Activated naive CD8-positive, alpha-beta T cell treated with anti-CD3 and anti-CD28 coated beads, Interleukin-2, amount 10 ng/mL, durations not matched to agents 7 days and 5 days (primary cell): ENCODE data around the gene IKZF3. TPM values are rescaled to one million over a fixed set of nuclear protein-coding genes. Genes with fewer than 3 reads are reported as not detected.

Experiments
- ATAC-seq: fragments of 150-1000 bp; cut with Tn5 transposase; one replicate; pipeline ENCODE4 v1.10.0; 2021; ENCODE audit warnings: low read depth, moderate library complexity
- POLR2A ChIA-PET: fragments of 350-600 bp; sonication (Branson Sonifier 250); formaldehyde crosslinking; loops from one replicate; lab custom pipeline; 2021; ENCODE audit warnings: antibody characterized with exemption; lab: Charles Lee
- DNase-seq: peaks from one replicate; pipeline ENCODE4 v3.0.0; 2021
- H3K27ac Mint-ChIP-seq: one replicate; pipeline ENCODE4 v1.8.0; 2022; ENCODE audit warnings: mild to moderate bottlenecking, mixed read lengths
- H3K27me3 Mint-ChIP-seq: one replicate; pipeline ENCODE4 v1.8.0; 2022; ENCODE audit warnings: mild to moderate bottlenecking, moderate library complexity, mixed read lengths
- H3K36me3 Mint-ChIP-seq: one replicate; pipeline ENCODE4 v1.8.0; 2021; ENCODE audit warnings: mild to moderate bottlenecking, mixed read lengths
- H3K4me1 Mint-ChIP-seq: one replicate; pipeline ENCODE4 v1.8.0; 2021; ENCODE audit warnings: mixed read lengths
- H3K4me3 Mint-ChIP-seq: one replicate; pipeline ENCODE4 v1.8.0; 2022; ENCODE audit warnings: mild to moderate bottlenecking, moderate library complexity, mixed read lengths
- H3K9me3 Mint-ChIP-seq: one replicate; pipeline ENCODE4 v1.8.0; 2021; ENCODE audit warnings: mixed read lengths
- total RNA-seq, 2 experiments: library from RNA; stranded (reverse); gene quantifications; one replicate each; pipeline ENCODE4 v1.2.3, GENCODE V29; 2021

Gene IKZF3
- total RNA-seq, 2 experiments from 2014 or later, result 78.5 to 83.5 TPM

DNA sequence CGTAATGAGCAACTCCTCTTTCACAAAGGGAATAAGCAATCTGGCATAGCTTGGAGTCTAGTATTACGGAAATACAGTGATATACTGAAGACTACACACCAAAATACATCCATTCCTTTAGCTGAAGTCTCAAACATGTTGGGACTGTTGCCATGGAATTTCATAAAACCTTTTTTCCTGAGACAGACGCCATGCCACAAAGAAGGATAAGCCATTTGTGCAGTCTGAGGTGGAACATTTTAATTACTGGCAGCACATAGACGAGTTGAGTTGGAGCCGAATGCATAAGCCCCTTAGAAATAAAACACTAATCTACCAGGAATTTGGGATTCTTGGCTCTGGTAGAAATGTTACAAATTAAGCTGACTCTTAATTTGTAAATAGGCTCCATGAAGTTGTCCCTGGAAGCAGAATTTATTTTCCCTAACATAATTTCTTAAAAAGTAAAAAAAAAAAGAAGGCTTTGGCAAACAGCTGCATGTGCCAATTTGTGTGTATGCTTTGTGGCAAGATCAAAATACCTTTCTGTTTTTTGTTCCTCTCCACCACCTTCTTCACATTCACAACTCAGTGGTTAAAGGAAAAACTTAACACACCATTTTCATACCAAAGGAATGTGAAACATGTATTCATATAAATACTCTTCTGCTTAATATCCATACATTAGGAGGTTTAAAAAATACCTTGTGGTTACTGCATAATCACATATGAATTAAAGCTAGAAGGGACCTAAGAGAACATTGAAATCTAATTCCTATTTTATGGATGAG is 100.9 kb downstream of the IKZF3 start:
- POLR2A ChIA-PET, result no interaction called here
- no peak overlapping the region for H3K4me3 Mint-ChIP-seq

GRCh38 chr17:39761861-39762496 is 102.1 kb downstream of the IKZF3 start:
- Mint-ChIP-seq H3K27me3 (no peaks in the 10 kb centered on the region), H3K4me3 (no peak overlapping the region), H3K4me1 (peaks cover 38% of the 10 kb centered on the region), H3K9me3 (peaks cover 1% of the 10 kb centered on the region), H3K27ac (no peak overlapping the region), H3K36me3 (peaks cover 50% of the 10 kb centered on the region)
- DNase-seq, result no peak
- no peak for ATAC-seq
- POLR2A ChIA-PET, result interaction anchor here (1.0 kb wide), 1 partner anchor 15 kb away, joined by 3 read pairs; no protein-coding TSS in a partner anchor

More for the DNA sequence above, 100.9 kb downstream of the IKZF3 start:
- Mint-ChIP-seq H3K4me1 (peaks cover 35% of the 10 kb centered on the region), H3K27ac (no peak overlapping the region), H3K9me3 (peaks cover 1% of the 10 kb centered on the region), H3K27me3 (no peaks in the 10 kb centered on the region), H3K36me3 (peaks cover 58% of the 10 kb centered on the region)
- ATAC-seq, result no peak
- DNase-seq, result no peak

- H3K27me3 Mint-ChIP-seq, result no peaks in the 10 kb centered on the region
- POLR2A ChIA-PET, result interaction anchor here (0.8 to 1.5 kb wide), 2 partner anchors 10 to 168 kb away, joined by 3 to 4 read pairs; partner anchors contain the start of genes LRRC3C and ORMDL3
- H3K4me1 Mint-ChIP-seq, result peaks cover 47% of the 10 kb centered on the region
- H3K4me3 Mint-ChIP-seq, result no peak overlapping the region
- H3K9me3 Mint-ChIP-seq, result no peaks in the 10 kb centered on the region
- no peak overlapping the region for H3K27ac Mint-ChIP-seq
- H3K36me3 Mint-ChIP-seq, result peaks cover 25% of the 10 kb centered on the region
- ATAC-seq (no peak), DNase-seq (no peak)
Measured at GRCh38 chr17:39759204-39759603, 104.9 kb downstream of the IKZF3 start.

- peak overlapping the region; percentile 66 for H3K27ac Mint-ChIP-seq
- POLR2A ChIA-PET, result interaction anchor here (1.5 to 1.7 kb wide), 2 partner anchors 11 to 104 kb away, joined by 4 to 6 read pairs; no protein-coding TSS in a partner anchor
- DNase-seq (peak; percentile 53), ATAC-seq (no peak)
- H3K36me3 Mint-ChIP-seq, result peaks cover 24% of the 10 kb centered on the region
- H3K9me3 Mint-ChIP-seq, result no peaks in the 10 kb centered on the region
- peaks cover 51% of the 10 kb centered on the region for H3K4me1 Mint-ChIP-seq
- peak overlapping the region; percentile 54 for H3K4me3 Mint-ChIP-seq
- no peaks in the 10 kb centered on the region for H3K27me3 Mint-ChIP-seq
Measured at GRCh38 chr17:39757931-39758873, 105.9 kb downstream of the IKZF3 start.

- peak overlapping the region; percentile 54 for H3K4me3 Mint-ChIP-seq
- H3K36me3 Mint-ChIP-seq, result peaks cover 17% of the 10 kb centered on the region
- H3K27ac Mint-ChIP-seq, result peak overlapping the region; percentile 70
- no peak for ATAC-seq
- no peaks in the 10 kb centered on the region for H3K27me3 Mint-ChIP-seq
- no peak for DNase-seq
- H3K4me1 Mint-ChIP-seq, result peaks cover 54% of the 10 kb centered on the region
- no peaks in the 10 kb centered on the region for H3K9me3 Mint-ChIP-seq
- POLR2A ChIA-PET, result interaction anchor here (1.7 to 2.3 kb wide), 2 partner anchors 105 to 223 kb away, joined by 6 to 8 read pairs; partner anchors contain the start of gene PSMD3
Measured at GRCh38 chr17:39757176-39757662, 106.9 kb downstream of the IKZF3 start.

- Mint-ChIP-seq H3K4me1 (peaks cover 55% of the 10 kb centered on the region), H3K27ac (peak overlapping the region; percentile 83)
Measured at GRCh38 chr17:39756380-39757079, 107.6 kb downstream of the IKZF3 start.

GRCh38 chr17:39755554-39756379 is 108.3 kb downstream of the IKZF3 start:
- Mint-ChIP-seq H3K4me3 (peak overlapping the region; percentile 63), H3K36me3 (peaks cover 12% of the 10 kb centered on the region), H3K27me3 (no peaks in the 10 kb centered on the region), H3K27ac (peak overlapping the region; percentile 83), H3K9me3 (no peaks in the 10 kb centered on the region), H3K4me1 (peaks cover 52% of the 10 kb centered on the region)
- POLR2A ChIA-PET, result interaction anchor here (0.7 to 2.5 kb wide), 14 partner anchors 14 to 266 kb away, joined by 3 to 17 read pairs (median 6); partner anchors contain the start of genes LRRC3C, MIEN1, ORMDL3 and PSMD3
- ATAC-seq (no peak), DNase-seq (peak; percentile 55)

More at GRCh38 chr17:39756380-39757079, 107.6 kb downstream of the IKZF3 start:
- Mint-ChIP-seq H3K4me3 (peak overlapping the region; percentile 63), H3K36me3 (peaks cover 16% of the 10 kb centered on the region), H3K9me3 (no peaks in the 10 kb centered on the region), H3K27me3 (no peaks in the 10 kb centered on the region)
- POLR2A ChIA-PET, result interaction anchor here (0.7 to 2.5 kb wide), 7 partner anchors 13 to 224 kb away, joined by 3 to 17 read pairs (median 9); partner anchors contain the start of genes LRRC3C, MIEN1, ORMDL3 and PSMD3
- DNase-seq (peak; percentile 55), ATAC-seq (no peak)

GRCh38 chr17:39754958-39755553 is 109.1 kb downstream of the IKZF3 start:
- ATAC-seq, result no peak
- DNase-seq, result no peak
- peak overlapping the region; percentile 83 for H3K27ac Mint-ChIP-seq

DNA sequence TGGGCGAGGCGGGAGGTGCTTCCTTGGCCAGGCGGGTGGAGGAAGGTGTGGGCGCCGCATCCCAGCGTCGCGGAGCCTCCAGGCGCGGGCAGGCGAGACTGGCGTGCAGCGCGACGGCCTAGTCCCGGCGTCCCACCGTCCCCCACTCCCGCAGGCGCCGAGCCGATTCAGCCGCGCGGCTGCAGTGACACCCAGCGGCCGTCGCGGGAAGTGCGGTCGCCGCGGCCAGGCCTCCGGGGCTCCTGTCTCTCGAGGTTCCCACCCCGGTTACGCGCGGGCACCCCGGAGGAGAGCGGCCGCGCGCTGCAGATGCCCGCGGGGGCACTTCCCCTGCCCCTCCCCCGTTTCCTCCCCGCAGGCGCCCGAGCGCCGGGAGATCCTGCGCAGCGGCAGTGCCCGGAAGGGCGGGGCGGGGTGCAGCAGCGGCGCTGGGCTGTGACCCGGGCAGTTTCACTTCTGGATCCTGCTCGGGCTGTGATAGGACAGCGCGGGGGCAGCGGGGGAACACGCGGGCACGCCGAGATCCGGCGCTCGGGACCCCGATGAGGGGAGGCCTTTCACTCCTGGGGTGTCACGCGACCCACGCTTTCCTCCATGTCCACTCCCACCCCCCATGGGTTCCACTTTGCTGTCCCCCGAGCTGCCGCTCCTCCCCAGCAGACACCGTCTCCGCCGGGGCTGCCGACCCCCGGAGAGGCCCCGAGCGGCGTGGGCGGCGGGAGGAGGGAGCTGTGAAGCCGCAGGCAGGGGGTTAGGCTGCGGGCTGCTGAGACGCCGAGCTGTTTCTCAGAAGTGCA is 109.8 kb downstream of the IKZF3 start:
- Mint-ChIP-seq H3K27ac (peak overlapping the region; percentile 93), H3K27me3 (no peaks in the 10 kb centered on the region), H3K4me3 (peak overlapping the region; percentile 88), H3K4me1 (peaks cover 47% of the 10 kb centered on the region), H3K36me3 (peaks cover 10% of the 10 kb centered on the region), H3K9me3 (no peaks in the 10 kb centered on the region)
- ATAC-seq (peak; percentile 90), DNase-seq (peak; percentile 99)
- POLR2A ChIA-PET, result interaction anchor here (0.6 to 2.5 kb wide), 15 partner anchors 15 to 226 kb away, joined by 3 to 17 read pairs (median 5); partner anchors contain the start of genes IKZF3, LRRC3C, MIEN1 and ORMDL3

More at GRCh38 chr17:39754958-39755553, 109.1 kb downstream of the IKZF3 start:
- H3K4me3 Mint-ChIP-seq, result peak overlapping the region; percentile 63
- H3K4me1 Mint-ChIP-seq, result peaks cover 52% of the 10 kb centered on the region
- peaks cover 10% of the 10 kb centered on the region for H3K36me3 Mint-ChIP-seq
- H3K9me3 Mint-ChIP-seq, result no peaks in the 10 kb centered on the region
- POLR2A ChIA-PET, result interaction anchor here (0.6 to 2.5 kb wide), 16 partner anchors 15 to 267 kb away, joined by 3 to 17 read pairs (median 4); partner anchors contain the start of genes IKZF3, LRRC3C, MIEN1 and ORMDL3
- H3K27me3 Mint-ChIP-seq, result no peaks in the 10 kb centered on the region

GRCh38 chr17:39753514-39754160 is 110.5 kb downstream of the IKZF3 start:
- no peaks in the 10 kb centered on the region for H3K9me3 Mint-ChIP-seq
- no peak for DNase-seq
- peaks cover 43% of the 10 kb centered on the region for H3K4me1 Mint-ChIP-seq
- peak; percentile 19 for ATAC-seq
- peaks cover 5% of the 10 kb centered on the region for H3K36me3 Mint-ChIP-seq
- peak overlapping the region; percentile 88 for H3K4me3 Mint-ChIP-seq
- H3K27me3 Mint-ChIP-seq, result no peaks in the 10 kb centered on the region
- peak overlapping the region; percentile 93 for H3K27ac Mint-ChIP-seq
- POLR2A ChIA-PET, result interaction anchor here (1.1 to 1.8 kb wide), 4 partner anchors 40 to 227 kb away, joined by 3 to 5 read pairs (median 3); partner anchors contain the start of gene PSMD3
